Chondrocyte (in vitro differentiated cells): Measurements from ENCODE around the gene SPSB1. TPM values are rescaled to one million over a fixed set of nuclear protein-coding genes. Genes with fewer than 3 reads are reported as not detected.

Experiments
- DNase-seq: peaks from one replicate; pipeline ENCODE4 v3.0.0; 2021; ENCODE audit warnings: mixed read lengths, low spot score
- H3K27ac Mint-ChIP-seq: one replicate; pipeline ENCODE4 v1.8.0; 2021; ENCODE audit warnings: mild to moderate bottlenecking, moderate library complexity, mixed read lengths; ENCODE audit not compliant: unreplicated experiment
- H3K27me3 Mint-ChIP-seq: 2 replicates; pipeline ENCODE4 v1.8.0; 2021; ENCODE audit warnings: low read depth, mixed read lengths
- H3K36me3 Mint-ChIP-seq: 2 replicates; pipeline ENCODE4 v1.8.0; 2021; ENCODE audit warnings: low read depth, mixed read lengths
- H3K4me1 Mint-ChIP-seq: 2 replicates; pipeline ENCODE4 v1.8.0; 2021; ENCODE audit warnings: low read depth, mild to moderate bottlenecking, mixed read lengths
- H3K4me3 Mint-ChIP-seq: one replicate; pipeline ENCODE4 v1.8.0; 2021; ENCODE audit warnings: mild to moderate bottlenecking, moderate library complexity, mixed read lengths; ENCODE audit not compliant: unreplicated experiment
- H3K9me3 Mint-ChIP-seq: 2 replicates; pipeline ENCODE4 v1.8.0; 2021; ENCODE audit warnings: low read depth, mixed read lengths
- CTCF ChIP-seq: fragments of 200-600 bp; sonication (generic); IDR thresholded peaks from 2 replicates; pipeline ENCODE4 v1.5.0; 2021; ENCODE audit warnings: antibody characterized with exemption, mild to moderate bottlenecking, moderate library complexity
- total RNA-seq: library from RNA; stranded (reverse); gene quantifications from 3 replicates; pipeline ENCODE4 v1.2.1, GENCODE V29; 2021

The SPSB1 gene
- total RNA-seq, 1 donor from 2014 or later: 173 TPM

- Mint-ChIP-seq H3K27me3 (no peaks in the 10 kb centered on the region), H3K36me3 (peaks cover 9% of the 10 kb centered on the region), H3K4me3 (no peak overlapping the region), H3K4me1 (peaks cover 14% of the 10 kb centered on the region), H3K9me3 (no peaks in the 10 kb centered on the region), H3K27ac (no peak overlapping the region)
- DNase-seq: no peak
- no peak for TF ChIP-seq CTCF
Observed at GRCh38 chr1:9245661-9246060, 47.0 kb upstream of the SPSB1 start.

GRCh38 chr1:9246215-9246614, 46.5 kb upstream of the SPSB1 start:
- Mint-ChIP-seq H3K4me1 (peaks cover 18% of the 10 kb centered on the region), H3K4me3 (no peak overlapping the region), H3K9me3 (no peaks in the 10 kb centered on the region), H3K27ac (no peak overlapping the region), H3K36me3 (peaks cover 9% of the 10 kb centered on the region), H3K27me3 (no peaks in the 10 kb centered on the region)
- DNase-seq: no peak
- no peak for TF ChIP-seq CTCF

GRCh38 chr1:9246841-9247785, 45.6 kb upstream of the SPSB1 start:
- TF ChIP-seq CTCF: no peak

DNA sequence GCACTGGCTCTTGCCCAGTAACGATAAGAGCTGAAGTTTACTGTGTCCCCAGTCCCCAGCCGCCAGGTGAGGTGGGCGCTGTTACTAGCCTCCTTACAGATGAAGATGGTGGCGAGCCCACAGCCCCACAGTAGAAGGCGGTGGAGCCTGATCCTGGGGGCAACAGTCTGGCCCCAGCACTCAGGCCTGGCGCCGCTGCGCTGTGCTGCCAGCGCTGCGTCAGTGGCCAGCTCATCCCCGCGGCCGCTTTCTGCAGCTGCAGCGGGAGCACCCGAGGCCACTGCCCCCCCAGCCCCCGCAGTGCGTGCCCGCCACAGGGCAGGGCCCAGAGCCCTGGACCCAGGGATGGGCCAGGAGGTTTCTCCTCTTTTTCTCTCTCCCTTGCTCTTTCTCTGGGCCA, 44.8 kb upstream of the SPSB1 start:
- H3K9me3 Mint-ChIP-seq: no peaks in the 10 kb centered on the region
- no peak for DNase-seq
- no peak overlapping the region for H3K4me3 Mint-ChIP-seq
- H3K4me1 Mint-ChIP-seq: peaks cover 21% of the 10 kb centered on the region
- no peaks in the 10 kb centered on the region for H3K27me3 Mint-ChIP-seq
- no peak for TF ChIP-seq CTCF
- H3K27ac Mint-ChIP-seq: no peak overlapping the region
- peaks cover 9% of the 10 kb centered on the region for H3K36me3 Mint-ChIP-seq

More at GRCh38 chr1:9246841-9247785, 45.6 kb upstream of the SPSB1 start:
- no peaks in the 10 kb centered on the region for H3K9me3 Mint-ChIP-seq
- no peaks in the 10 kb centered on the region for H3K27me3 Mint-ChIP-seq
- no peak overlapping the region for H3K27ac Mint-ChIP-seq
- H3K36me3 Mint-ChIP-seq: peaks cover 9% of the 10 kb centered on the region
- peaks cover 18% of the 10 kb centered on the region for H3K4me1 Mint-ChIP-seq
- no peak overlapping the region for H3K4me3 Mint-ChIP-seq
- DNase-seq: no peak

DNA sequence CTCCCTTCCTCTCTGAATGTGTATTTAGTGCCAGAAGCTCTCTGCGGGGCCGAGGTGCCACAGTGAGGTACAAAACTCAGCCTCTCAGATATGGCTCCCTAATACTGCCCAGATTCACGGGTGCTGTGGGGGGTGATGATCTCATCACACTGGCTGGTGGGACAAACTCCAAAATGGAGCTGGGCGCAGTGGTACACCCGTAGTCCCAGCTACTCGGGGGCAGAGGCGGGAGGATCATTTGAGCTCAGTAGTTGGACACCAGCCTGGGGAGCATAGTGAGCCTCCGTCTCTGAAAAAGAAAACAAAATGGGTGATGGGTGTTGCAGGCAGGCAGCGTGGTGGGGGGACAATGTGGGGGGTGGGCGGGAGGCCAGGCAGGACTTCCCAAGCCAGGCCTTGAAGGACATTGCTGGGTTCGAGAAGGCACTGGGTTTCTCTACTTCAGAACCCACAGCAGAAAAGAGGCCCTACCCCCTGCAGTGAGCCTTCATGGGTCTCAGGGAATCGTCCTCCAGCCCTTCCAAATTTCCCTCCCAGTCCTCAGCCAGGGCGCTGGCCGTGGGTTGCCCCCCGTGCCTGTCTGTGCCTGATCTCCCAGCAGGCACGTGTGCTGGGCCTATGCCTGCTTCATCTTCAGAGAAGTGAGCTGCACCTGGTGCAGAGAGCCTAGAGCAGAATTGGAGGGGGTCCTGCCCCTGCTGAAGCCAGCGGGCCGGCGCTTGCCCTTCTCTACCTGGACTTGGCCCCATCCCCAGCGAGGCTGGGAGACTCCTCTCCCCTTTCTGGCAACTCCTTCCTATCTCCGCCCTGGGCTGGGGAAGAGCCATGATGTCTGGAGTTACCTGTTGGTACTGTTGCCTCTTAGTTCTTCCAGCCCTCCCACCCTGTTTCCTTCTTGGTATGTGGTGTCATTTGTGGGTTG, 44.1 kb upstream of the SPSB1 start:
- Mint-ChIP-seq H3K27me3 (no peaks in the 10 kb centered on the region), H3K4me3 (no peak overlapping the region), H3K27ac (no peak overlapping the region), H3K9me3 (no peaks in the 10 kb centered on the region), H3K4me1 (peaks cover 28% of the 10 kb centered on the region), H3K36me3 (peaks cover 9% of the 10 kb centered on the region)
- DNase-seq: no peak
- TF ChIP-seq CTCF: no peak
